ENCODE results near the gene ATP13A3. TPM values are rescaled to one million over a fixed set of nuclear protein-coding genes. Genes with fewer than 3 reads are reported as not detected.

The ATP13A3 gene
- total RNA-seq, 4 donors from 2014 or later = 84.6 to 106 (median 101) TPM

DNA sequence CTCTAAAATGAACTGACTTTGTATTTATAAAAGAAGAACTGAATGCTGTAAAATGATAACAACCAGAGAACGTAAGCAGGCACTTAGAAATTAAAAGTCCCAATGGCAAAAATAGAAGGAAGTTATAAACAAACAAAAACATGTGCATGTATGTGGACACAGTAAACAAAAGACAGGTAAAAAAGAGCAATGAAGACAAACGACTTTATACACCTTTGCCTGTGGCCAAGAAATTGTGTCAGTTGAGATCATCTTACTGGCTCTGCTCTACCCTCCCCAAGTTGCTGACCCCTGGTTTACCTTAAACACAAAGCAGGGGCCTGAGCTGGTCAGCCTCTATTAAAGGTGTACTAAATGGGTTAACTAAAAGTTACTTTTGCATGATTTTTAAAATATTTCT lies 46.0 kb downstream of the ATP13A3 start:
- TF ChIP-seq POLR2A (IDR thresholded peaks at IDR 0.05) = no peak
- TF ChIP-seq, protein P1, sequence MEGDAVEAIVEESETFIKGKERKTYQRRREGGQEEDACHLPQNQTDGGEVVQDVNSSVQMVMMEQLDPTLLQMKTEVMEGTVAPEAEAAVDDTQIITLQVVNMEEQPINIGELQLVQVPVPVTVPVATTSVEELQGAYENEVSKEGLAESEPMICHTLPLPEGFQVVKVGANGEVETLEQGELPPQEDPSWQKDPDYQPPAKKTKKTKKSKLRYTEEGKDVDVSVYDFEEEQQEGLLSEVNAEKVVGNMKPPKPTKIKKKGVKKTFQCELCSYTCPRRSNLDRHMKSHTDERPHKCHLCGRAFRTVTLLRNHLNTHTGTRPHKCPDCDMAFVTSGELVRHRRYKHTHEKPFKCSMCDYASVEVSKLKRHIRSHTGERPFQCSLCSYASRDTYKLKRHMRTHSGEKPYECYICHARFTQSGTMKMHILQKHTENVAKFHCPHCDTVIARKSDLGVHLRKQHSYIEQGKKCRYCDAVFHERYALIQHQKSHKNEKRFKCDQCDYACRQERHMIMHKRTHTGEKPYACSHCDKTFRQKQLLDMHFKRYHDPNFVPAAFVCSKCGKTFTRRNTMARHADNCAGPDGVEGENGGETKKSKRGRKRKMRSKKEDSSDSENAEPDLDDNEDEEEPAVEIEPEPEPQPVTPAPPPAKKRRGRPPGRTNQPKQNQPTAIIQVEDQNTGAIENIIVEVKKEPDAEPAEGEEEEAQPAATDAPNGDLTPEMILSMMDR (IDR thresholded peaks at IDR 0.05) = no peak
- TF ChIP-seq EP300 (IDR thresholded peaks at IDR 0.05) = no peak
- no peak for DNase-seq (ENCODE audit: low spot score in 2 of 2)
- peaks cover 0 to 73% (median 0%) of the 10 kb centered on the region in 3 donors for H3K36me3 ChIP-seq
- 72 to 76% methylated on average over 2 of the region's 2 CpGs for WGBS, 2 donors
- no peak overlapping the region for H3K4me3 ChIP-seq
- no peak overlapping the region for H3K27ac ChIP-seq
- H3K27me3 ChIP-seq = no peaks in the 10 kb centered on the region
- H3K9me3 ChIP-seq = no peaks in the 10 kb centered on the region
- no peaks in the 10 kb centered on the region for H3K4me1 ChIP-seq

DNA sequence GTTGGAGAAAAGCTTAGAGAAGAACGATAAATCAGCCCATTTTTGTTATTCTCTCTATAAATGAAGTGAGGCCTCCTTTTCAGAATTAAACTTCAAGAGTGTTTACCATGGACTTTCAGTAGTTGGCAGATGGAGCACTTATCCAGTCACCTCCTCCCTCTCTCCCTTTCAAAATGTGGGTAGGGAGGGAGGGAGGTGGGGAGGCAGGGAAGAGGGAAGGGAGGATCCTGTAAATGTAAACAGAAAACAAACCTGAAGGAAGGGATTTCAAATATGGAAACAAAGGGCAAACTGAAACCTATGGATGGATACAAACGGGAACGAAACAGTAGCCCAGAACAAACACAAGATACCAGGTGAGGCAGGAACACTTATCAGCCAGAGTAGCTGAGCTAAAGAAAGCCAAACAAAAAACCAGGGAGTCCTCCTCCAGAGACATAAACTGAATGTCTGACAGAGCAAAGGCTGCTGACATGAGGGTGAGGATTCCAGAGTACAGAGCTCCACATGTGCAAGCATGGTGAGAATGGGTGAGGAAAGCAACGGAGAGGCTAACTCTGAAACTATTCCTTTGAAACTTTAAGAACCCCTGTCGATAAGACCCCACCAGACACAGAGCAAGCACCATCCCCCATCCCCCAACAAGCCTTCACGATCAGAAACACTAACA lies 46.8 kb downstream of the ATP13A3 start:
- no peaks in the 10 kb centered on the region for H3K27me3 ChIP-seq
- no peak for DNase-seq (ENCODE audit: low spot score in 2 of 2)
- no peak for TF ChIP-seq EP300 (IDR thresholded peaks at IDR 0.05)
- TF ChIP-seq POLR2A (IDR thresholded peaks at IDR 0.05) = no peak
- TF ChIP-seq, protein P1 (IDR thresholded peaks at IDR 0.05) = no peak
- no peaks in the 10 kb centered on the region for H3K9me3 ChIP-seq
- WGBS, 2 donors = 83 to 88% methylated on average over 6 of the region's 6 CpGs
- no peaks in the 10 kb centered on the region for H3K4me1 ChIP-seq
- H3K4me3 ChIP-seq = no peak overlapping the region
- no peak overlapping the region for H3K27ac ChIP-seq
- peaks cover 0 to 80% (median 0%) of the 10 kb centered on the region in 3 donors for H3K36me3 ChIP-seq

DNA sequence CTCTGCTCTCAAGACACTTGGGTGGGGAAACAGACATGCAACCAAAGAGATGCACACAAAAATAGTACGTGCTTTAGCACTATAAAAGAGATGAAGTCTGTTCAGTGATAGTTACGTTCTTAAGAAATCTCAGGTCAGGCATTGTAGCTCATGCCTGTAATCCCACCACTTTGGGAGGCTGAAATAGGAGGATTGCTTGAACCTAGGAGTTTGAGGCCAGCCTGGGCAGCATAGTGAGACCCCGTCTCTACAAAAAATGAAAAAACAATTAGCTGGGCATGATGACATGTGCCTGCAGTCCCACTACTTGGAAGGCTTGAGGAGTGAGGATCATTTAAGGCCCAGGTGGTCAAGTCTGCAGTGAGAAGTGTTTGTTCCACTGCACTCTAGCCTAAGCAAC lies 52.3 kb downstream of the ATP13A3 start:
- 62 to 96% methylated on average over 3 of the region's 3 CpGs for WGBS, 2 donors
- Histone ChIP-seq H3K4me3 (no peak overlapping the region), H3K36me3 (peaks cover 0 to 97% (median 11%) of the 10 kb centered on the region in 3 donors), H3K4me1 (no peaks in the 10 kb centered on the region), H3K27ac (no peak overlapping the region), H3K27me3 (no peaks in the 10 kb centered on the region), H3K9me3 (no peaks in the 10 kb centered on the region)
- TF ChIP-seq, protein P1 (IDR thresholded peaks at IDR 0.05) = no peak
- TF ChIP-seq EP300 (IDR thresholded peaks at IDR 0.05) (no peak), POLR2A (IDR thresholded peaks at IDR 0.05) (no peak)
- no peak for DNase-seq (ENCODE audit: low spot score in 2 of 2)

DNA sequence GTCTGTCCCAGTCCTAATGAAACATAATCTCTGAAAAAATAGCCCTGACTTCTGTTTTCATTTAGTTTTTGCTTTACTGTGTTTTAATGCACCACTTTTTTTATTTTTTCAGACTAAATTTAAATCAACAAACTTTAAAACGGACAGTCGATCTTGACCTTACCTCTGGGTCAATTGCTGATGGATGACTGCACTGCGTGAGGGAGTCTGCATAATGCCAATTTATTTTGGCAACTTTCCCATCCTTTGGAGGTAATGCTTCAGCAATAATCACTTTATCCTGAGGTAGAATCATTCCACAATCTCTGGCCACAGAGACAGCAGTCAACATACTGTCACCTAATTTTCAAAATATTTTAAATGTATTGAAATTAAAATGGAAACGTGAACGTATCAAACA lies 55.2 kb downstream of the ATP13A3 start:
- DNase-seq (ENCODE audit: low spot score in 2 of 2) = no peak
- 78 to 82% methylated on average over 5 of the region's 5 CpGs for WGBS, 2 donors
- Histone ChIP-seq H3K4me3 (no peak overlapping the region), H3K9me3 (no peaks in the 10 kb centered on the region), H3K27me3 (no peaks in the 10 kb centered on the region), H3K27ac (no peak overlapping the region), H3K36me3 (peaks cover 0 to 91% (median 11%) of the 10 kb centered on the region in 3 donors), H3K4me1 (no peaks in the 10 kb centered on the region)
- TF ChIP-seq EP300 (IDR thresholded peaks at IDR 0.05) (no peak), POLR2A (IDR thresholded peaks at IDR 0.05) (no peak)
- TF ChIP-seq, protein P1 (IDR thresholded peaks at IDR 0.05) = no peak

DNA sequence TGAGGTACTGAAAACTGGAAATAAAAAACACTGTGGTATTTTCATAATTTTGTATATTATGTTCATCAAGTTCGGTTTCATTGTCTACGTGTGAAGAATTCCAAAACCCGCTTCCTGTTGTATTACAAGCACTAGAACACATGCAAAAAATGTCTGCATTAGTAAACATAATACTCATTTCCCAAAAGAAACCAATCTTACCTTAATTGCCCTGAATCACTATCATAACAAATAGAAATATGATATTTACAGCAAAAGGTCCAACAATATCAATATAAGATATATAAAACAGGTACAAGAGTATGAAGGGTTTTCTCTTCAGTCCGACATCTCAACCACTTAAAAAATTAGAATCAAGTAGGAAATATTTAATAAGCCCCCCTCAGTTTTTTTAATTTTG lies 61.4 kb downstream of the ATP13A3 start:
- no peak overlapping the region for H3K27ac ChIP-seq
- no peaks in the 10 kb centered on the region for H3K9me3 ChIP-seq
- DNase-seq (ENCODE audit: low spot score in 2 of 2) = no peak
- TF ChIP-seq EP300 (IDR thresholded peaks at IDR 0.05) (no peak), POLR2A (IDR thresholded peaks at IDR 0.05) (no peak)
- TF ChIP-seq, protein P1 (IDR thresholded peaks at IDR 0.05) = no peak
- peaks cover 0 to 74% (median 0%) of the 10 kb centered on the region in 3 donors for H3K36me3 ChIP-seq
- WGBS, 2 donors = 89 to 91% methylated on average over 4 of the region's 4 CpGs
- no peaks in the 10 kb centered on the region for H3K27me3 ChIP-seq
- H3K4me1 ChIP-seq = no peaks in the 10 kb centered on the region
- H3K4me3 ChIP-seq = no peak overlapping the region
